WTC11 (cell line): ENCODE measurements around the gene RND3. TPM values are rescaled to one million over a fixed set of nuclear protein-coding genes. Genes with fewer than 3 reads are reported as not detected.

ENCODE experiments used
- ATAC-seq: fragments of 200-7000 bp; cut with Tn5 transposase; 2 replicates; pipeline ENCODE4 v1.10.0; 2021; ENCODE audit warnings: mild to moderate bottlenecking, moderate library complexity
- CTCF ChIA-PET: fragments of 300-600 bp; sonication (Branson Sonifier 250); formaldehyde crosslinking; loops from one replicate; lab custom pipeline; 2021; ENCODE audit warnings: antibody characterized with exemption; lab: Charles Lee
- POLR2A ChIA-PET: fragments of 350-600 bp; sonication (Branson Sonifier 250); formaldehyde crosslinking; loops from one replicate; lab custom pipeline; 2021; ENCODE audit warnings: antibody characterized with exemption; lab: Charles Lee
- DNase-seq: peaks from one replicate; pipeline ENCODE4 v3.0.0; 2021; ENCODE audit warnings: low spot score
- H3K27ac Mint-ChIP-seq: 2 replicates; pipeline ENCODE4 v1.8.0; 2021; ENCODE audit warnings: mixed read lengths
- H3K27me3 Mint-ChIP-seq: 2 replicates; pipeline ENCODE4 v1.8.0; 2021; ENCODE audit warnings: low read depth, mild to moderate bottlenecking, moderate library complexity, mixed read lengths
- H3K36me3 Mint-ChIP-seq: 2 replicates; pipeline ENCODE4 v1.8.0; 2021; ENCODE audit warnings: mixed read lengths
- H3K4me1 Mint-ChIP-seq: 2 replicates; pipeline ENCODE4 v1.8.0; 2022; ENCODE audit warnings: mixed read lengths
- H3K4me3 Mint-ChIP-seq: 2 replicates; pipeline ENCODE4 v1.8.0; 2021; ENCODE audit warnings: mild to moderate bottlenecking, moderate library complexity, mixed read lengths
- H3K9me3 Mint-ChIP-seq: 2 replicates; pipeline ENCODE4 v1.8.0; 2021; ENCODE audit warnings: mixed read lengths
- ATF1 ChIP-seq: sonication (generic); formaldehyde crosslinking; IDR thresholded peaks from 2 replicates; pipeline ENCODE4 v1.8.1; 2023; ENCODE audit warnings: mild to moderate bottlenecking, moderate library complexity, missing genetic modification reagents
- ATF2 ChIP-seq: sonication (generic); formaldehyde crosslinking; IDR thresholded peaks from 2 replicates; pipeline ENCODE4 v1.8.1; 2022; ENCODE audit warnings: low read depth, missing genetic modification reagents, borderline replicate concordance
- CREM ChIP-seq: sonication (generic); formaldehyde crosslinking; IDR thresholded peaks from 2 replicates; pipeline ENCODE4 v1.8.1; 2022; ENCODE audit warnings: mild to moderate bottlenecking, missing genetic modification reagents, moderate library complexity
- JUN ChIP-seq: sonication (generic); formaldehyde crosslinking; IDR thresholded peaks from 2 replicates; pipeline ENCODE4 v1.8.0; 2023; ENCODE audit warnings: mild to moderate bottlenecking, missing genetic modification reagents
- MXD4 ChIP-seq: fragments of 250-450 bp; sonication (Bioruptor Pico); IDR thresholded peaks from 2 replicates; pipeline ENCODE4 v1.8.0; 2021; ENCODE audit warnings: mild to moderate bottlenecking, moderate library complexity, borderline replicate concordance
- NR2C2 ChIP-seq: sonication (generic); formaldehyde crosslinking; IDR thresholded peaks from 2 replicates; pipeline ENCODE4 v1.8.0; 2022; ENCODE audit warnings: mild to moderate bottlenecking, missing genetic modification reagents
- PRRX2 ChIP-seq: fragments of 250-450 bp; sonication (Bioruptor Pico); IDR thresholded peaks from 2 replicates; pipeline ENCODE4 v1.8.0; 2021; ENCODE audit warnings: mild to moderate bottlenecking
- SP1 ChIP-seq: sonication (generic); formaldehyde crosslinking; conservative IDR thresholded peaks from 2 replicates; pipeline ENCODE4 v1.8.1; 2022; ENCODE audit warnings: missing genetic modification reagents
- TEAD4 ChIP-seq: sonication (generic); formaldehyde crosslinking; IDR thresholded peaks from 2 replicates; pipeline ENCODE4 v1.8.0; 2022; ENCODE audit warnings: mild to moderate bottlenecking, missing genetic modification reagents
- TP53 ChIP-seq: sonication (generic); formaldehyde crosslinking; IDR thresholded peaks from 2 replicates; pipeline ENCODE4 v1.8.1; 2023; ENCODE audit warnings: mild to moderate bottlenecking, missing genetic modification reagents
- USF2 ChIP-seq: sonication (generic); formaldehyde crosslinking; IDR thresholded peaks from 2 replicates; pipeline ENCODE4 v1.8.1; 2023; ENCODE audit warnings: mild to moderate bottlenecking, missing genetic modification reagents, moderate library complexity
- ZNF138 ChIP-seq: sonication (generic); formaldehyde crosslinking; conservative IDR thresholded peaks from 2 replicates; pipeline ENCODE4 v1.8.1; 2022; ENCODE audit warnings: mild to moderate bottlenecking, moderate library complexity, missing genetic modification reagents
- ZNF423 ChIP-seq: fragments of 250-450 bp; sonication (Bioruptor Pico); IDR thresholded peaks from 2 replicates; pipeline ENCODE4 v2.1.2; 2022; ENCODE audit warnings: mild to moderate bottlenecking, moderate library complexity
- ZNF671 ChIP-seq: fragments of 250-450 bp; sonication (Bioruptor Pico); IDR thresholded peaks from 2 replicates; pipeline ENCODE4 v1.8.0; 2021; ENCODE audit warnings: mild to moderate bottlenecking
- total RNA-seq: library from RNA; stranded (reverse); gene quantifications from 3 replicates; pipeline ENCODE4 v1.2.3, GENCODE V29; 2021
- TF ChIP-seq, protein P1 (sequence below): sonication (generic); formaldehyde crosslinking; IDR thresholded peaks from 2 replicates; pipeline ENCODE4 v1.8.1; 2023; ENCODE audit warnings: mild to moderate bottlenecking, missing genetic modification reagents, borderline replicate concordance
- TF ChIP-seq, protein P2 (sequence below): fragments of 250-450 bp; sonication (Bioruptor Pico); IDR thresholded peaks from 2 replicates; pipeline ENCODE4 v1.9.0; 2021; ENCODE audit warnings: mild to moderate bottlenecking
- TF ChIP-seq, protein P3 (sequence below): sonication (generic); formaldehyde crosslinking; IDR thresholded peaks from 2 replicates; pipeline ENCODE4 v1.8.1; 2022; ENCODE audit warnings: missing genetic modification reagents, borderline replicate concordance
- TF ChIP-seq, protein P4 (sequence below): sonication (generic); formaldehyde crosslinking; conservative IDR thresholded peaks from 2 replicates; pipeline ENCODE4 v1.8.1; 2022; ENCODE audit warnings: mild to moderate bottlenecking, missing genetic modification reagents
- TF ChIP-seq, protein P5 (sequence below): sonication (generic); formaldehyde crosslinking; IDR thresholded peaks from 2 replicates; pipeline ENCODE4 v1.8.0; 2023; ENCODE audit warnings: missing genetic modification reagents

Gene RND3
- total RNA-seq, 1 experiment from 2014 or later: 64.4 TPM

GRCh38 chr2:150471813-150472510 is 15.5 kb downstream of the RND3 start:
- DNase-seq: no peak
- TF ChIP-seq, protein P1, sequence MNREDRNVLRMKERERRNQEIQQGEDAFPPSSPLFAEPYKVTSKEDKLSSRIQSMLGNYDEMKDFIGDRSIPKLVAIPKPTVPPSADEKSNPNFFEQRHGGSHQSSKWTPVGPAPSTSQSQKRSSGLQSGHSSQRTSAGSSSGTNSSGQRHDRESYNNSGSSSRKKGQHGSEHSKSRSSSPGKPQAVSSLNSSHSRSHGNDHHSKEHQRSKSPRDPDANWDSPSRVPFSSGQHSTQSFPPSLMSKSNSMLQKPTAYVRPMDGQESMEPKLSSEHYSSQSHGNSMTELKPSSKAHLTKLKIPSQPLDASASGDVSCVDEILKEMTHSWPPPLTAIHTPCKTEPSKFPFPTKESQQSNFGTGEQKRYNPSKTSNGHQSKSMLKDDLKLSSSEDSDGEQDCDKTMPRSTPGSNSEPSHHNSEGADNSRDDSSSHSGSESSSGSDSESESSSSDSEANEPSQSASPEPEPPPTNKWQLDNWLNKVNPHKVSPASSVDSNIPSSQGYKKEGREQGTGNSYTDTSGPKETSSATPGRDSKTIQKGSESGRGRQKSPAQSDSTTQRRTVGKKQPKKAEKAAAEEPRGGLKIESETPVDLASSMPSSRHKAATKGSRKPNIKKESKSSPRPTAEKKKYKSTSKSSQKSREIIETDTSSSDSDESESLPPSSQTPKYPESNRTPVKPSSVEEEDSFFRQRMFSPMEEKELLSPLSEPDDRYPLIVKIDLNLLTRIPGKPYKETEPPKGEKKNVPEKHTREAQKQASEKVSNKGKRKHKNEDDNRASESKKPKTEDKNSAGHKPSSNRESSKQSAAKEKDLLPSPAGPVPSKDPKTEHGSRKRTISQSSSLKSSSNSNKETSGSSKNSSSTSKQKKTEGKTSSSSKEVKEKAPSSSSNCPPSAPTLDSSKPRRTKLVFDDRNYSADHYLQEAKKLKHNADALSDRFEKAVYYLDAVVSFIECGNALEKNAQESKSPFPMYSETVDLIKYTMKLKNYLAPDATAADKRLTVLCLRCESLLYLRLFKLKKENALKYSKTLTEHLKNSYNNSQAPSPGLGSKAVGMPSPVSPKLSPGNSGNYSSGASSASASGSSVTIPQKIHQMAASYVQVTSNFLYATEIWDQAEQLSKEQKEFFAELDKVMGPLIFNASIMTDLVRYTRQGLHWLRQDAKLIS (CRISPR knock-in tag): no peak
- TF ChIP-seq, protein P2, sequence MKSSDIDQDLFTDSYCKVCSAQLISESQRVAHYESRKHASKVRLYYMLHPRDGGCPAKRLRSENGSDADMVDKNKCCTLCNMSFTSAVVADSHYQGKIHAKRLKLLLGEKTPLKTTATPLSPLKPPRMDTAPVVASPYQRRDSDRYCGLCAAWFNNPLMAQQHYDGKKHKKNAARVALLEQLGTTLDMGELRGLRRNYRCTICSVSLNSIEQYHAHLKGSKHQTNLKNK: no peak
- TF ChIP-seq, protein P3, sequence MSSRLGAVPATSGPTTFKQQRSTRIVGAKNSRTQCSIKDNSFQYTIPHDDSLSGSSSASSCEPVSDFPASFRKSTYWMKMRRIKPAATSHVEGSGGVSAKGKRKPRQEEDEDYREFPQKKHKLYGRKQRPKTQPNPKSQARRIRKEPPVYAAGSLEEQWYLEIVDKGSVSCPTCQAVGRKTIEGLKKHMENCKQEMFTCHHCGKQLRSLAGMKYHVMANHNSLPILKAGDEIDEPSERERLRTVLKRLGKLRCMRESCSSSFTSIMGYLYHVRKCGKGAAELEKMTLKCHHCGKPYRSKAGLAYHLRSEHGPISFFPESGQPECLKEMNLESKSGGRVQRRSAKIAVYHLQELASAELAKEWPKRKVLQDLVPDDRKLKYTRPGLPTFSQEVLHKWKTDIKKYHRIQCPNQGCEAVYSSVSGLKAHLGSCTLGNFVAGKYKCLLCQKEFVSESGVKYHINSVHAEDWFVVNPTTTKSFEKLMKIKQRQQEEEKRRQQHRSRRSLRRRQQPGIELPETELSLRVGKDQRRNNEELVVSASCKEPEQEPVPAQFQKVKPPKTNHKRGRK (CRISPR knock-in tag): no peak
- TF ChIP-seq CREM (no peak), PRRX2 (no peak), ATF1 (CRISPR knock-in tag) (no peak), JUN (CRISPR knock-in tag) (no peak), ZNF671 (CRISPR knock-in tag) (no peak), ZNF138 (CRISPR knock-in tag) (no peak), USF2 (CRISPR knock-in tag) (no peak), ATF2 (CRISPR knock-in tag) (no peak), NR2C2 (CRISPR knock-in tag) (no peak)
- Mint-ChIP-seq H3K36me3 (peaks cover 78% of the 10 kb centered on the region), H3K27me3 (no peaks in the 10 kb centered on the region), H3K9me3 (no peaks in the 10 kb centered on the region), H3K4me1 (peaks cover 36% of the 10 kb centered on the region), H3K4me3 (no peak overlapping the region), H3K27ac (peak overlapping the region; percentile 69)
- ATAC-seq: no peak
- ChIA-PET POLR2A (interaction anchor here (1.4 kb wide), 1 partner anchor 95 kb away, joined by 3 read pairs; no protein-coding TSS in a partner anchor), CTCF (no interaction called here)

- H3K4me3 Mint-ChIP-seq: no peak overlapping the region
- peaks cover 68% of the 10 kb centered on the region for H3K36me3 Mint-ChIP-seq
- no peak for ATAC-seq
Observed at GRCh38 chr2:150470435-150470834, 17.0 kb downstream of the RND3 start.

More at GRCh38 chr2:150470435-150470834, 17.0 kb downstream of the RND3 start:
- H3K9me3 Mint-ChIP-seq: no peaks in the 10 kb centered on the region
- no peaks in the 10 kb centered on the region for H3K27me3 Mint-ChIP-seq
- TF ChIP-seq, protein P4, sequence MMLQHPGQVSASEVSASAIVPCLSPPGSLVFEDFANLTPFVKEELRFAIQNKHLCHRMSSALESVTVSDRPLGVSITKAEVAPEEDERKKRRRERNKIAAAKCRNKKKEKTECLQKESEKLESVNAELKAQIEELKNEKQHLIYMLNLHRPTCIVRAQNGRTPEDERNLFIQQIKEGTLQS (CRISPR knock-in tag): no peak
- TF ChIP-seq TEAD4: no peak
- no peak for TF ChIP-seq MXD4
- no peak for TF ChIP-seq SP1 (CRISPR knock-in tag)
- no peak for TF ChIP-seq ZNF423
- TF ChIP-seq, protein P5, sequence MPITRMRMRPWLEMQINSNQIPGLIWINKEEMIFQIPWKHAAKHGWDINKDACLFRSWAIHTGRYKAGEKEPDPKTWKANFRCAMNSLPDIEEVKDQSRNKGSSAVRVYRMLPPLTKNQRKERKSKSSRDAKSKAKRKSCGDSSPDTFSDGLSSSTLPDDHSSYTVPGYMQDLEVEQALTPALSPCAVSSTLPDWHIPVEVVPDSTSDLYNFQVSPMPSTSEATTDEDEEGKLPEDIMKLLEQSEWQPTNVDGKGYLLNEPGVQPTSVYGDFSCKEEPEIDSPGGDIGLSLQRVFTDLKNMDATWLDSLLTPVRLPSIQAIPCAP (CRISPR knock-in tag): no peak
- TF ChIP-seq TP53: no peak
- peaks cover 22% of the 10 kb centered on the region for H3K4me1 Mint-ChIP-seq
- POLR2A ChIA-PET: interaction anchor here (1.4 kb wide), 1 partner anchor 94 kb away, joined by 3 read pairs; no protein-coding TSS in a partner anchor
- H3K27ac Mint-ChIP-seq: peak overlapping the region; percentile 80
- CTCF ChIA-PET: no interaction called here
- no peak for DNase-seq
